Stimulated activated CD4-positive, alpha-beta T cell treated with anti-CD3 and anti-CD28 coated beads, Interleukin-1b, Interleukin-23, amount 100 ng/mL, for 1 hour (primary cell): ENCODE results near the gene PRR15L.
"Not testable (repeated sequence)": the region's sequence is repeated elsewhere in the genome, so short reads cannot be mapped to it uniquely, and the experiment has no call there.

ENCODE experiments used
- DNase-seq, 2 donors: peaks; one replicate each; pipeline ENCODE4 v3.0.0-alpha.2; 2020; ENCODE audit warnings: low read depth in 2 of 2

The PRR15L gene

GRCh38 chr17:47935468-47935867 lies 22.2 kb downstream of the PRR15L start:
- DNase-seq = not testable (repeated sequence)

- DNase-seq = no peak
Measured at GRCh38 chr17:47934856-47935255, 22.8 kb downstream of the PRR15L start.

GRCh38 chr17:47931848-47932247 lies 25.8 kb downstream of the PRR15L start:
- DNase-seq = no peak

- no peak for DNase-seq
Measured at GRCh38 chr17:47929218-47930000, 28.3 kb downstream of the PRR15L start.

- DNase-seq = no peak
Measured at GRCh38 chr17:47928415-47928814, 29.3 kb downstream of the PRR15L start.

- no peak for DNase-seq
Measured at GRCh38 chr17:47927821-47928400, 29.8 kb downstream of the PRR15L start.

GRCh38 chr17:47925678-47925988 lies 32.0 kb downstream of the PRR15L start:
- DNase-seq = no peak

- DNase-seq = no peak
Measured at GRCh38 chr17:47924785-47925677, 32.7 kb downstream of the PRR15L start.

GRCh38 chr17:47919889-47920288 lies 37.8 kb downstream of the PRR15L start:
- not testable (repeated sequence) for DNase-seq

- DNase-seq = no peak
Measured at GRCh38 chr17:47918991-47919390, 38.7 kb downstream of the PRR15L start.

- DNase-seq = no peak
Measured at GRCh38 chr17:47918006-47918405, 39.7 kb downstream of the PRR15L start.

- DNase-seq = no peak
Measured at GRCh38 chr17:47917581-47917980, 40.1 kb downstream of the PRR15L start.

- no peak for DNase-seq
Measured at GRCh38 chr17:47916489-47917208, 41.0 kb downstream of the PRR15L start.

GRCh38 chr17:47915776-47916398 lies 41.8 kb downstream of the PRR15L start:
- no peak for DNase-seq

GRCh38 chr17:47914306-47914948 lies 43.3 kb downstream of the PRR15L start:
- DNase-seq = no peak

- no peak for DNase-seq
Measured at GRCh38 chr17:47913050-47913449, 44.6 kb downstream of the PRR15L start.

GRCh38 chr17:47907932-47908562 lies 49.6 kb downstream of the PRR15L start:
- no peak for DNase-seq

GRCh38 chr17:47906443-47906842 lies 51.2 kb downstream of the PRR15L start:
- no peak for DNase-seq

GRCh38 chr17:47905221-47905733 lies 52.4 kb downstream of the PRR15L start:
- no peak for DNase-seq

- DNase-seq = no peak
Measured at GRCh38 chr17:47902039-47902744, 55.5 kb downstream of the PRR15L start.
